Measurements from ENCODE around the gene PDCD7.

PDCD7 gene

DNA sequence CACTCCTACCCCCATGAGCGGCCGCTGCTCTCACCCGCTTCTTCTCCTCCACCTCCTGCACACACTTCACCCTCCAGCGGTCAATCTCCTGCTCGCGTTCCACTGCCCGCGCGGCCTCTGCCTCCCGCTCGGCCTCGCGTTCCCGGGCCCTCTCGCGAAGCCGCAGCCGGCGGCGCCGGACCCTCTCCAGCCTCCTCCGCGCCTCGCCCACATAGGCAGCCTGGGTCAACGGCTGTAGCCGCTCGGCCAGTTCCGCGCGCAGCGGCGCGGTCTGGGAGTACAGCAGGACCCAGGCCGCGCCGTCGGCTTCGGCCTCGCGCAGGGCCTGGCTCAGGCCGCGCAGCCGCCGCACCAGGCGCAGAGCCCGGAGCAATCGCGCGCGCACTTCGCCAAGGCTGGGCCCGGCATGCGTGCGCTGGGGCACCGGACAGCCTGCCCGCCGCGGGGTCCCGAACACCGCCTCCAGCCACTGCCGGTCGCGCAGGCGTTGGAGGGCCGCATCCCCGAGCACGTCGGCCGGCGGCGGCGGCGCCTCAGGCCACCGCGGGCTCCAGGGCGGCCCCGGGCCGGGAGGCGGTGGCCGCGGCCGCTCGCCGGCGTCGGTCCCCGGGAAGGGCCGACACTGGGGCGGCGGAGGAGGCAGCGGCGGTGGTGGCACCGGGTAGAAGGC, 595 bp downstream of the PDCD7 start:
- no peaks in the 10 kb centered on the region for H3K9me3 ChIP-seq (ENCODE audit: low read length)
- H3K36me3 ChIP-seq (ENCODE audit: insufficient read depth, low read length) = peaks cover 25% of the 10 kb centered on the region
- no peaks in the 10 kb centered on the region for H3K9me2 ChIP-seq (ENCODE audit: low read depth, low read length)
- H3K9ac ChIP-seq (ENCODE audit: low read length) = peak overlapping the region; percentile 75
- peaks cover 8% of the 10 kb centered on the region for H3K79me2 ChIP-seq (ENCODE audit: insufficient read depth, low read length)
- H3K4me2 ChIP-seq (ENCODE audit: low read length) = peak overlapping the region; percentile 89
- H3K4me1 ChIP-seq (ENCODE audit: insufficient read depth, low read length, severe bottlenecking) = peaks cover 22% of the 10 kb centered on the region
- no peaks in the 10 kb centered on the region for H3K27me3 ChIP-seq (ENCODE audit: insufficient read depth, low read length)
- H3K4me3 ChIP-seq (ENCODE audit: low read depth, low read length, poor library complexity, severe bottlenecking) = peak overlapping the region; percentile 77
- H3K27ac ChIP-seq (ENCODE audit: low read depth, low read length, poor library complexity, severe bottlenecking) = peak overlapping the region; percentile 44
- no peak overlapping the region for H2AFZ ChIP-seq (ENCODE audit: low read length)
- H3F3A ChIP-seq (ENCODE audit: insufficient read depth, low read length) = no peaks in the 10 kb centered on the region
- no peaks in the 10 kb centered on the region for H4K20me1 ChIP-seq (ENCODE audit: insufficient read depth, low read length)
- TF ChIP-seq EZH2 (IDR thresholded peaks at IDR 0.05; ENCODE audit: borderline replicate concordance, low read length) = no peak
- TF ChIP-seq, protein P1, sequence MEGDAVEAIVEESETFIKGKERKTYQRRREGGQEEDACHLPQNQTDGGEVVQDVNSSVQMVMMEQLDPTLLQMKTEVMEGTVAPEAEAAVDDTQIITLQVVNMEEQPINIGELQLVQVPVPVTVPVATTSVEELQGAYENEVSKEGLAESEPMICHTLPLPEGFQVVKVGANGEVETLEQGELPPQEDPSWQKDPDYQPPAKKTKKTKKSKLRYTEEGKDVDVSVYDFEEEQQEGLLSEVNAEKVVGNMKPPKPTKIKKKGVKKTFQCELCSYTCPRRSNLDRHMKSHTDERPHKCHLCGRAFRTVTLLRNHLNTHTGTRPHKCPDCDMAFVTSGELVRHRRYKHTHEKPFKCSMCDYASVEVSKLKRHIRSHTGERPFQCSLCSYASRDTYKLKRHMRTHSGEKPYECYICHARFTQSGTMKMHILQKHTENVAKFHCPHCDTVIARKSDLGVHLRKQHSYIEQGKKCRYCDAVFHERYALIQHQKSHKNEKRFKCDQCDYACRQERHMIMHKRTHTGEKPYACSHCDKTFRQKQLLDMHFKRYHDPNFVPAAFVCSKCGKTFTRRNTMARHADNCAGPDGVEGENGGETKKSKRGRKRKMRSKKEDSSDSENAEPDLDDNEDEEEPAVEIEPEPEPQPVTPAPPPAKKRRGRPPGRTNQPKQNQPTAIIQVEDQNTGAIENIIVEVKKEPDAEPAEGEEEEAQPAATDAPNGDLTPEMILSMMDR (IDR thresholded peaks at IDR 0.05; ENCODE audit: low read length) = no peak

DNA sequence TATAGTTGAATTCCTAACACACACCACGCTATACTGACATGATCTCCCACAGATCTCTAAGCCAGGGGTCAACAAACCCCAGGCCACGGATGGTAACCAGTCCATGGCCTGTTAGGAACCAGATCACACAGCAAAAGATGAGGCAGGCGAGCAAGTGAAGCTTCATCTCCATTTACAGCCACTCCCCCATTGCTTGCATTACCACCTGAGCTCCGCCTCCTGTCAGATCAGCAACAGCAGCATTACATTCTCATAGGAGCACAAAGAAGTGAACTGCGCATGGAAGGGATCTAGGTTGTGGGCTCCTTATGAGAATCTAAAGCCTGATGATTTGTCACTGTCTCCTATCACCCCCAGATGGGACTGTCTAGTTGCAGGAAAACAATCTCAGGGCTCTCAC, 2.7 kb downstream of the PDCD7 start:
- Histone ChIP-seq H3K4me2 (ENCODE audit: low read length) (no peak overlapping the region), H3K27me3 (ENCODE audit: insufficient read depth, low read length) (no peaks in the 10 kb centered on the region), H3K9ac (ENCODE audit: low read length) (no peak overlapping the region), H3K36me3 (ENCODE audit: insufficient read depth, low read length) (peaks cover 44% of the 10 kb centered on the region), H3F3A (ENCODE audit: insufficient read depth, low read length) (no peaks in the 10 kb centered on the region), H3K4me3 (ENCODE audit: low read depth, low read length, poor library complexity, severe bottlenecking) (no peak overlapping the region), H4K20me1 (ENCODE audit: insufficient read depth, low read length) (no peaks in the 10 kb centered on the region), H3K9me2 (ENCODE audit: low read depth, low read length) (no peaks in the 10 kb centered on the region), H3K79me2 (ENCODE audit: insufficient read depth, low read length) (peaks cover 8% of the 10 kb centered on the region), H2AFZ (ENCODE audit: low read length) (no peak overlapping the region), H3K27ac (ENCODE audit: low read depth, low read length, poor library complexity, severe bottlenecking) (no peak overlapping the region), H3K9me3 (ENCODE audit: low read length) (no peaks in the 10 kb centered on the region), H3K4me1 (ENCODE audit: insufficient read depth, low read length, severe bottlenecking) (peaks cover 22% of the 10 kb centered on the region)
- no peak for TF ChIP-seq EZH2 (IDR thresholded peaks at IDR 0.05; ENCODE audit: borderline replicate concordance, low read length)
- TF ChIP-seq, protein P1 (IDR thresholded peaks at IDR 0.05; ENCODE audit: low read length) = no peak

- no peak overlapping the region for H2AFZ ChIP-seq (ENCODE audit: low read length)
- no peaks in the 10 kb centered on the region for H3F3A ChIP-seq (ENCODE audit: insufficient read depth, low read length)
- H3K4me3 ChIP-seq (ENCODE audit: low read depth, low read length, poor library complexity, severe bottlenecking) = no peak overlapping the region
- H4K20me1 ChIP-seq (ENCODE audit: insufficient read depth, low read length) = no peaks in the 10 kb centered on the region
- TF ChIP-seq, protein P1 (IDR thresholded peaks at IDR 0.05; ENCODE audit: low read length) = no peak
- TF ChIP-seq EZH2 (IDR thresholded peaks at IDR 0.05; ENCODE audit: borderline replicate concordance, low read length) = no peak
- H3K9me3 ChIP-seq (ENCODE audit: low read length) = no peaks in the 10 kb centered on the region
- no peak overlapping the region for H3K9ac ChIP-seq (ENCODE audit: low read length)
- H3K27me3 ChIP-seq (ENCODE audit: insufficient read depth, low read length) = no peaks in the 10 kb centered on the region
- no peak overlapping the region for H3K27ac ChIP-seq (ENCODE audit: low read depth, low read length, poor library complexity, severe bottlenecking)
- no peak overlapping the region for H3K4me2 ChIP-seq (ENCODE audit: low read length)
- no peaks in the 10 kb centered on the region for H3K9me2 ChIP-seq (ENCODE audit: low read depth, low read length)
- H3K4me1 ChIP-seq (ENCODE audit: insufficient read depth, low read length, severe bottlenecking) = no peaks in the 10 kb centered on the region
- H3K36me3 ChIP-seq (ENCODE audit: insufficient read depth, low read length) = peaks cover 81% of the 10 kb centered on the region
- H3K79me2 ChIP-seq (ENCODE audit: insufficient read depth, low read length) = no peaks in the 10 kb centered on the region
Observed at GRCh38 chr15:65115542-65115941, 18.1 kb downstream of the PDCD7 start.
